ENCODE data around the gene NELL1.

Gene NELL1

GRCh38 chr11:20669820-20670684, 666 bp downstream of the NELL1 start:
- no peak for DNase-seq

GRCh38 chr11:20670932-20671403, 1.6 kb downstream of the NELL1 start:
- DNase-seq: no peak

- no peak for DNase-seq
Measured at GRCh38 chr11:20671856-20672546, 2.6 kb downstream of the NELL1 start.

- no peak for DNase-seq
Measured at GRCh38 chr11:20672575-20672974, 3.2 kb downstream of the NELL1 start.

GRCh38 chr11:20676658-20677057, 7.3 kb downstream of the NELL1 start:
- DNase-seq: no peak

GRCh38 chr11:20688761-20689160, 19.4 kb downstream of the NELL1 start:
- DNase-seq: no peak

GRCh38 chr11:20707876-20708275, 38.5 kb downstream of the NELL1 start:
- DNase-seq: no peak

GRCh38 chr11:20712912-20713311, 43.5 kb downstream of the NELL1 start:
- no peak for DNase-seq

- DNase-seq: no peak
Measured at GRCh38 chr11:20715464-20715863, 46.1 kb downstream of the NELL1 start.

GRCh38 chr11:20715931-20716330, 46.5 kb downstream of the NELL1 start:
- DNase-seq: no peak

- no peak for DNase-seq
Measured at GRCh38 chr11:20719821-20720220, 50.4 kb downstream of the NELL1 start.

GRCh38 chr11:20723366-20723765, 54.0 kb downstream of the NELL1 start:
- DNase-seq: no peak

GRCh38 chr11:20729597-20730105, 60.3 kb downstream of the NELL1 start:
- no peak for DNase-seq

- DNase-seq: no peak
Measured at GRCh38 chr11:20731676-20732215, 62.4 kb downstream of the NELL1 start.

GRCh38 chr11:20739107-20739506, 69.7 kb downstream of the NELL1 start:
- no peak for DNase-seq

- DNase-seq: no peak
Measured at GRCh38 chr11:20739577-20739976, 70.2 kb downstream of the NELL1 start.

GRCh38 chr11:20754933-20755332, 85.5 kb downstream of the NELL1 start:
- no peak for DNase-seq

GRCh38 chr11:20759541-20759940, 90.2 kb downstream of the NELL1 start:
- no peak for DNase-seq

GRCh38 chr11:20760811-20761210, 91.4 kb downstream of the NELL1 start:
- DNase-seq: no peak

- DNase-seq: no peak
Measured at GRCh38 chr11:20762116-20762844, 92.9 kb downstream of the NELL1 start.

- no peak for DNase-seq
Measured at GRCh38 chr11:20762980-20763379, 93.6 kb downstream of the NELL1 start.

- no peak for DNase-seq
Measured at GRCh38 chr11:20770414-20770946, 101.1 kb downstream of the NELL1 start.

- no peak for DNase-seq
Measured at GRCh38 chr11:20771026-20771425, 101.6 kb downstream of the NELL1 start.

All from activated naive CD4-positive, alpha-beta T cell treated with anti-CD3 and anti-CD28 coated beads, Interleukin-2, amount 50 U/mL, for 16 hours (primary cell).